ENCODE results near the gene GLCE. TPM values are rescaled to one million over a fixed set of nuclear protein-coding genes. Genes with fewer than 3 reads are reported as not detected.

GLCE gene
- total RNA-seq, 2 donors from 2014 or later, result 5.6 to 6.1 TPM

Other genes starting within 250 kb of the GLCE start
- not detected for gene SPESP1, start 230.1 kb upstream of the GLCE start, total RNA-seq
- not detected for gene NOX5, start 145.9 kb upstream of the GLCE start, total RNA-seq
- not detected for gene PAQR5, start 138.3 kb downstream of the GLCE start, total RNA-seq